Uterus (tissue), 2 donors: ENCODE measurements around the gene BCAR1.
A peak's percentile ranks its signal among the peaks of the same experiment; 100 is the strongest.

Source experiments
- POLR2A ChIP-seq, 2 donors: fragments of 450-650 bp; IDR thresholded peaks; one replicate each; pipeline ENCODE4 v1.6.1; 2016; ENCODE audit warnings: antibody characterized with exemption in 2 of 2, mild to moderate bottlenecking in 1 of 2, moderate library complexity in 1 of 2
- TF ChIP-seq, protein P1 (sequence below), 4 experiments: fragments of 200-600 bp in 2 of 4; fragments of 450-650 bp in 2 of 4; sonication (generic) in 2 of 4; IDR thresholded peaks; one replicate each; pipeline ENCODE4 v1.5.1; 2016 to 2019; ENCODE audit warnings: antibody characterized with exemption in 4 of 4, mild to moderate bottlenecking in 2 of 4, moderate library complexity in 1 of 4

DNA sequence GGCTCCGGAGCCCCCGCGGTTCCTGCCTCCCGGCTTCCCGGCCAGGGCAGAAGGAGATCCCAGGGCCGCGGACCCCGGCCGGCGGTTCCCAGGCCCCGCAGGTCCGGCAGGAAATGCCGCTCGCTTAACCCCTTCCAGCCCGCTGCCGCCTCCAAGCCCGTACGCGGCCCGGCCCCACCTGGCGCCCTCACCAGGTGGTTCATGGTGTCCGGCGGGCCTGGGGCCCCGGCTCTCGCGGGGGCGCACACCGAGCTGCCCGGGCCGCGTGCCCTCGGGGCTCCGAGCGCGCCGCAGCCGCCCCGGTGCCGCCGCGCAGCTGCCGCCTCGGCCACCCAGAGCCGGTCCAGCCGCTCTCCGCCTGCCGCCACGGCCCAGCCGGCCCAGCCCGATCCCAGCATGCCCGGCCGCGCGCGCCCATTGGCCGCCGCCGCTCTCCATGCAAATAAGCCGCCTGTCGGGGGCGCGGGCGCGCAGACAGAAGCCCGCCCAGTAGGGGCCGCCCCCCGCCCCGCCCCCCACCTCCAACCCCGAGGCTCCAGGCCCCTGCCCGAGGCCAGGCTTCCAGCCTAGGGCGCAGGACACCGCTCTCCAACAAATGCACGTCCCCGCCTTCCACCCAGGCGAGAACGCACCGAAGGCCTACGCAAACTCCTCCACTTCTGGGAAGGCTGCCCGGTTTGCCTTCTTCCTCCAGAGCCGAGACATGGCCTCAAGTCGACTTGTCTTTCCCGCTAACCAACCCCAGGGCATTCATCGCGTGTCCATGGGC, at the start of gene BCAR1:
- TF ChIP-seq, protein P1, sequence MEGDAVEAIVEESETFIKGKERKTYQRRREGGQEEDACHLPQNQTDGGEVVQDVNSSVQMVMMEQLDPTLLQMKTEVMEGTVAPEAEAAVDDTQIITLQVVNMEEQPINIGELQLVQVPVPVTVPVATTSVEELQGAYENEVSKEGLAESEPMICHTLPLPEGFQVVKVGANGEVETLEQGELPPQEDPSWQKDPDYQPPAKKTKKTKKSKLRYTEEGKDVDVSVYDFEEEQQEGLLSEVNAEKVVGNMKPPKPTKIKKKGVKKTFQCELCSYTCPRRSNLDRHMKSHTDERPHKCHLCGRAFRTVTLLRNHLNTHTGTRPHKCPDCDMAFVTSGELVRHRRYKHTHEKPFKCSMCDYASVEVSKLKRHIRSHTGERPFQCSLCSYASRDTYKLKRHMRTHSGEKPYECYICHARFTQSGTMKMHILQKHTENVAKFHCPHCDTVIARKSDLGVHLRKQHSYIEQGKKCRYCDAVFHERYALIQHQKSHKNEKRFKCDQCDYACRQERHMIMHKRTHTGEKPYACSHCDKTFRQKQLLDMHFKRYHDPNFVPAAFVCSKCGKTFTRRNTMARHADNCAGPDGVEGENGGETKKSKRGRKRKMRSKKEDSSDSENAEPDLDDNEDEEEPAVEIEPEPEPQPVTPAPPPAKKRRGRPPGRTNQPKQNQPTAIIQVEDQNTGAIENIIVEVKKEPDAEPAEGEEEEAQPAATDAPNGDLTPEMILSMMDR (IDR thresholded peaks at IDR 0.05), result peak in 3 of 4 experiments; percentile 6 to 15 (median 12)
- TF ChIP-seq POLR2A (IDR thresholded peaks at IDR 0.05), result peak; percentile 71 to 74
